A673 (cell line): ENCODE data around the gene SPATA32. TPM values are rescaled to one million over a fixed set of nuclear protein-coding genes. Genes with fewer than 3 reads are reported as not detected.

ENCODE experiments used
- BruUV-seq: library from RNA; stranded (reverse); fragments of 400-500 nt; replicated peaks from 2 replicates; lab custom pipeline; 2021; lab: Mats Ljungman, UMichigan
- CTCF ChIA-PET: fragments of 300-600 bp; sonication (Branson Sonifier 250); formaldehyde crosslinking; loops from one replicate; lab custom pipeline; 2022; ENCODE audit warnings: antibody characterized with exemption; lab: Charles Lee
- POLR2A ChIA-PET: fragments of 300-600 bp; sonication (Branson Sonifier 250); formaldehyde crosslinking; loops from one replicate; lab custom pipeline; 2022; ENCODE audit warnings: antibody characterized with exemption; ENCODE audit not compliant: low non-redundant PET; lab: Charles Lee
- DNase-seq: peaks from one replicate; pipeline ENCODE4 v3.0.0-alpha.2; 2015; ENCODE audit warnings: low spot score
- H3K27ac ChIP-seq: fragments of 200-600 bp; sonication (generic); 2 replicates; pipeline ENCODE4 v1.5.1; 2016; ENCODE audit warnings: mixed run types, low read depth, mild to moderate bottlenecking, mixed read lengths, antibody characterized with exemption, low read length; ENCODE audit not compliant: poor library complexity, severe bottlenecking
- H3K27me3 ChIP-seq: fragments of 200-600 bp; sonication (generic); replicated peaks from 2 replicates; pipeline ENCODE4 v1.6.1; 2017; ENCODE audit warnings: mixed run types, low read depth, mild to moderate bottlenecking, mixed read lengths, antibody characterized with exemption, low read length; ENCODE audit not compliant: insufficient read depth, poor library complexity
- H3K36me3 ChIP-seq: fragments of 200-600 bp; sonication (generic); 2 replicates; pipeline ENCODE4 v1.6.1; 2016; ENCODE audit warnings: mixed run types, mild to moderate bottlenecking, mixed read lengths, antibody characterized with exemption, low read length; ENCODE audit not compliant: insufficient read depth, poor library complexity, severe bottlenecking
- H3K4me1 ChIP-seq: fragments of 200-600 bp; sonication (generic); 2 replicates; pipeline ENCODE4 v1.6.1; 2017; ENCODE audit warnings: mixed run types, mild to moderate bottlenecking, mixed read lengths, antibody characterized with exemption, low read length; ENCODE audit not compliant: insufficient read depth, poor library complexity, severe bottlenecking
- H3K4me3 ChIP-seq: fragments of 200-600 bp; sonication (generic); 2 replicates; pipeline ENCODE4 v1.5.1; 2016; ENCODE audit warnings: low read depth, mixed run types, mild to moderate bottlenecking, mixed read lengths, low read length; ENCODE audit not compliant: poor library complexity, severe bottlenecking
- H3K9me3 ChIP-seq: fragments of 200-600 bp; sonication (generic); 2 replicates; pipeline ENCODE4 v1.6.1; 2016; ENCODE audit warnings: mixed run types, low read depth, mild to moderate bottlenecking, mixed read lengths, antibody characterized with exemption, low read length; ENCODE audit not compliant: poor library complexity, severe bottlenecking
- EZH2 ChIP-seq: fragments of 200-600 bp; sonication (generic); IDR thresholded peaks from 2 replicates; pipeline ENCODE4 v1.6.1; 2017; ENCODE audit warnings: borderline replicate concordance, low read depth, mild to moderate bottlenecking, mixed read lengths, antibody characterized with exemption, low read length; ENCODE audit not compliant: poor library complexity, severe bottlenecking
- intact Hi-C: fragments of 100-400 bp; cut with micrococcal nuclease; formaldehyde crosslinking; loops from one replicate; pipeline ENCODE4 v1.10.0; 2022; ENCODE audit not compliant: unreplicated experiment
- total RNA-seq: library from RNA; stranded (reverse); gene quantifications from 2 replicates; pipeline ENCODE4 v1.2.3, GENCODE V29; 2021
- TF ChIP-seq, protein P1 (sequence below): fragments of 300-800, 200-600 bp; sonication (generic); conservative IDR thresholded peaks from 2 replicates; pipeline ENCODE4 v1.5.1; 2017; ENCODE audit warnings: low read depth, mild to moderate bottlenecking, antibody characterized with exemption, low read length, moderate library complexity, mixed read lengths

The SPATA32 gene
- total RNA-seq, 1 experiment from 2014 or later: not detected

DNA sequence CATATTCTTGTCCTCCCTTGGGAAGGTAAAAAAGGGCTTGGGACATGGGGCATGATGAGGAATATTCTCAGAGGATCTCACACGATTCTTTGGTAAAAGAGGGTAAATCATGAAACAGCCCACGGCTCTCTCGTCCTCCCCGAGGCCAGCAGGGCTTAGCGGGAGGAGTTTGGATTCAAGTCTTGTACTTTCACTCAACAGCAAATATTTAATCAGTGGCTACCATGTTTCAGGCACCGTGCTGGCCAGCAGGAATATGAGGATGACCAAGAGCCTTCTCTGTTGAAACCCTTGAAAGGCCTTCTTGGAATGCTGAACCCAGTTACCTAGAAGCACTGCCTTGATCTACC, 46.1 kb upstream of the SPATA32 start:
- no peak overlapping the region for H3K27ac ChIP-seq
- H3K9me3 ChIP-seq: no peaks in the 10 kb centered on the region
- no peaks in the 10 kb centered on the region for H3K36me3 ChIP-seq
- ChIA-PET CTCF (no interaction called here), POLR2A (no interaction called here)
- BruUV-seq: no TSS peak
- TF ChIP-seq, protein P1, sequence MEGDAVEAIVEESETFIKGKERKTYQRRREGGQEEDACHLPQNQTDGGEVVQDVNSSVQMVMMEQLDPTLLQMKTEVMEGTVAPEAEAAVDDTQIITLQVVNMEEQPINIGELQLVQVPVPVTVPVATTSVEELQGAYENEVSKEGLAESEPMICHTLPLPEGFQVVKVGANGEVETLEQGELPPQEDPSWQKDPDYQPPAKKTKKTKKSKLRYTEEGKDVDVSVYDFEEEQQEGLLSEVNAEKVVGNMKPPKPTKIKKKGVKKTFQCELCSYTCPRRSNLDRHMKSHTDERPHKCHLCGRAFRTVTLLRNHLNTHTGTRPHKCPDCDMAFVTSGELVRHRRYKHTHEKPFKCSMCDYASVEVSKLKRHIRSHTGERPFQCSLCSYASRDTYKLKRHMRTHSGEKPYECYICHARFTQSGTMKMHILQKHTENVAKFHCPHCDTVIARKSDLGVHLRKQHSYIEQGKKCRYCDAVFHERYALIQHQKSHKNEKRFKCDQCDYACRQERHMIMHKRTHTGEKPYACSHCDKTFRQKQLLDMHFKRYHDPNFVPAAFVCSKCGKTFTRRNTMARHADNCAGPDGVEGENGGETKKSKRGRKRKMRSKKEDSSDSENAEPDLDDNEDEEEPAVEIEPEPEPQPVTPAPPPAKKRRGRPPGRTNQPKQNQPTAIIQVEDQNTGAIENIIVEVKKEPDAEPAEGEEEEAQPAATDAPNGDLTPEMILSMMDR: no peak
- TF ChIP-seq EZH2: no peak
- intact Hi-C loops: no loop called here
- H3K4me3 ChIP-seq: no peak overlapping the region
- DNase-seq: no peak
- no peaks in the 10 kb centered on the region for H3K27me3 ChIP-seq
- no peaks in the 10 kb centered on the region for H3K4me1 ChIP-seq

DNA sequence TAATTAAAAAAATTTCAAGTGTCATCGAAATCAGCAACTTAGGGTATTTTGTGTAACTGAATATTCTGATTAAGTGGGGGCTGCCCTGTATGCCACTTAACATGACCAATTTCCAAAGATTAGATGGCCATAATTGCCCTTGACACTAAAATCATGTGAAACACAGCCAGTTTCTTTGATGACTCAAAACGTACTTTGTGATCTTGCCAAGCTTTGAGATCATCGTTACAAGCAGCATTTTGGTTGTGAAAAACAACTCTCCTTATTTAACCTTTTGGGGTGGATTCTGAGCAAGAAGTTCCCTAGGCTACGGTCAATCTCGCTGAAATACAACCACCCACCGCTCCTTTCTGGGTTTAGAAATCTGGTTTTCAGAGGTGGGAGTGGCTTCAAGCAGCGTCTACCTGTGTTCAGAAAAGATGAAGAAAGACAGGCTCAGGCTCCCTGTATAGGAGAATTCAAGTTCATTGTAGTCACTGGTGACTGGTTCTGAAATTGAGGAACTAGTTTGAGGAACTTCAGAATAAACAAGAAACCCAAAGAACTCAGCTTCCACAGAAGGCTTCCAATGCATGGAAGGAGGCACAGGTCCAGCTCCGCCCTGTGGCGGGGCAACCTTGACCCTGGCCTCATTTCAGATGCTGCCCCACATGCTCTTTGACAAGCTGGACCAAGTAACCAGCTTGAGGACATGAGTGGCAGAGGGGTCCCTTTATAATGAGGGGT, 45.6 kb upstream of the SPATA32 start:
- no peak overlapping the region for H3K4me3 ChIP-seq
- intact Hi-C loops: no loop called here

DNA sequence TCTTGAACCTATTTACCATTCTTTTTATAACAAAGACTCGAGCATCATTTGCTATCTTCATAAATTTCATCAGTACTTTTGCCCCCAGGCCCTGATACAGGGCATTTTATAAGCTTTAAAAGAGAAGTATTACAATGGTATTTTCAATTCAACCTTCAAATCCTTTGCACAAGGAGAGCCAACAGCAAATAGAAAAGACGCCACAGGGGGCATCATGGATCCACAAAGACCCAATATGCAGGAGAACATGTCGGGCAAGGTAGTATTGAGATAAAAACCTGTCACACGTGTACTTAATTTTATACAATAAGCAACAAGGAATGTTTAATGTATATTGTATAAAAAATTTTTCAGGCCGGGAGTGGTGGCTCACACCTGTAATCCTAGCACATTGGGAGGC, 44.7 kb upstream of the SPATA32 start:
- no peaks in the 10 kb centered on the region for H3K27me3 ChIP-seq
- H3K27ac ChIP-seq: no peak overlapping the region
- no peaks in the 10 kb centered on the region for H3K9me3 ChIP-seq
- BruUV-seq: no TSS peak
- H3K36me3 ChIP-seq: no peaks in the 10 kb centered on the region
- no peak for DNase-seq
- intact Hi-C loops: no loop called here
- ChIA-PET CTCF (no interaction called here), POLR2A (no interaction called here)
- no peaks in the 10 kb centered on the region for H3K4me1 ChIP-seq
- no peak for TF ChIP-seq EZH2
- TF ChIP-seq, protein P1: peak; percentile 21; the same call in 1 of the 2 replicates
- H3K4me3 ChIP-seq: no peak overlapping the region

More for the DNA sequence above, 45.6 kb upstream of the SPATA32 start:
- Histone ChIP-seq H3K36me3 (no peaks in the 10 kb centered on the region), H3K9me3 (no peaks in the 10 kb centered on the region), H3K4me1 (no peaks in the 10 kb centered on the region), H3K27me3 (no peaks in the 10 kb centered on the region), H3K27ac (no peak overlapping the region)
- no peak for DNase-seq
- ChIA-PET CTCF (no interaction called here), POLR2A (no interaction called here)
- TF ChIP-seq, protein P1: no peak
- TF ChIP-seq EZH2: no peak
- no TSS peak for BruUV-seq
